Panc1 (cell line): ENCODE measurements around the gene TCOF1.

ENCODE experiments used
- CTCF ChIP-seq: fragments of 450-650 bp; IDR thresholded peaks from 2 replicates; pipeline ENCODE4 v1.5.1; 2017; ENCODE audit warnings: mild to moderate bottlenecking
- POLR2AphosphoS5 ChIP-seq: IDR thresholded peaks from 2 replicates; pipeline ENCODE4 v1.6.1; 2012; ENCODE audit warnings: mild to moderate bottlenecking, low read depth, low read length, moderate library complexity
- REST ChIP-seq, 2 experiments: IDR thresholded peaks; 2 replicates each; pipeline ENCODE4 v1.6.1; 2011 to 2012; ENCODE audit warnings: low read depth in 2 of 2, control low read depth in 1 of 2, low read length in 1 of 2, mild to moderate bottlenecking in 1 of 2, moderate library complexity in 1 of 2; ENCODE audit not compliant: insufficient read depth in 1 of 2
- SIN3A ChIP-seq: IDR thresholded peaks from 2 replicates; pipeline ENCODE4 v1.6.1; 2012; ENCODE audit warnings: low read depth, mild to moderate bottlenecking, low read length, moderate library complexity, borderline replicate concordance; ENCODE audit not compliant: insufficient read depth
- TCF7L2 ChIP-seq: IDR thresholded peaks from 2 replicates; pipeline ENCODE4 v1.6.1; 2011; ENCODE audit warnings: mild to moderate bottlenecking, low read depth, low read length, inconsistent platforms

- TF ChIP-seq CTCF (no peak), POLR2AphosphoS5 (no peak), TCF7L2 (no peak), REST (IDR thresholded peaks at IDR 0.05; ENCODE audit: insufficient read depth in 1 of 2, low read depth in 2 of 2, low read length in 1 of 2) (no peak), SIN3A (no peak)
These were observed 64.6 kb downstream of the TCOF1 start for GRCh38 chr5:150422075-150422474.
